K562 (cell line): ENCODE results near the gene CHD2. TPM values are rescaled to one million over a fixed set of nuclear protein-coding genes. Genes with fewer than 3 reads are reported as not detected.

Experiments used
- GATAD2B ChIP-seq: fragments of 450-650 bp; IDR thresholded peaks from 2 replicates; pipeline ENCODE4 v1.6.1; 2017; ENCODE audit warnings: mild to moderate bottlenecking, borderline replicate concordance
- KDM4B ChIP-seq, 2 experiments: fragments of 450-650 bp in 1 of 2; sonication (generic) in 1 of 2; IDR thresholded peaks; 2 replicates each; pipeline ENCODE4 v1.6.1; 2016 to 2017; ENCODE audit warnings: borderline replicate concordance in 2 of 2, antibody characterized with exemption in 1 of 2, low read depth in 1 of 2, mild to moderate bottlenecking in 1 of 2
- MCM2 ChIP-seq: fragments of 450-650 bp; IDR thresholded peaks from 2 replicates; pipeline ENCODE4 v1.6.1; 2017; ENCODE audit warnings: low read depth, mild to moderate bottlenecking
- MXD1 ChIP-seq: fragments of 250-450 bp; sonication (Bioruptor Pico); IDR thresholded peaks from 2 replicates; pipeline ENCODE4 v1.8.0; 2021; ENCODE audit warnings: borderline replicate concordance, mild to moderate bottlenecking, moderate library complexity; ENCODE audit not compliant: poor library complexity, severe bottlenecking
- NFIX ChIP-seq: fragments of 250-450 bp; sonication (Bioruptor Pico); IDR thresholded peaks from 2 replicates; pipeline ENCODE4 v1.4.0; 2020; ENCODE audit warnings: low read depth, mild to moderate bottlenecking, moderate library complexity
- PBX2 ChIP-seq, 2 experiments: IDR thresholded peaks in 1 of 2; conservative IDR thresholded peaks in 1 of 2; 2 replicates each; pipeline ENCODE4 v1.6.1; 2016; ENCODE audit warnings: low read depth in 2 of 2, mild to moderate bottlenecking in 1 of 2, missing compliant biosample characterization in 1 of 2, missing genetic modification characterization in 1 of 2, moderate library complexity in 1 of 2
- PHB2 ChIP-seq: fragments of 450-650 bp; IDR thresholded peaks from 2 replicates; pipeline ENCODE4 v1.6.1; 2017; ENCODE audit warnings: low read depth
- POLR2AphosphoS2 ChIP-seq: IDR thresholded peaks from 2 replicates; pipeline ENCODE4 v1.6.1; 2012; ENCODE audit warnings: low read length, improper control_type of control experiment
- PYGO2 ChIP-seq: fragments of 450-650 bp; IDR thresholded peaks from 2 replicates; pipeline ENCODE4 v1.6.1; 2016; ENCODE audit warnings: mild to moderate bottlenecking, missing genetic modification characterization, moderate library complexity, missing compliant biosample characterization
- SAP30 ChIP-seq: fragments of 200-600 bp; sonication (generic); IDR thresholded peaks from 2 replicates; pipeline ENCODE4 v1.6.1; 2012; ENCODE audit warnings: borderline replicate concordance, low read depth, mild to moderate bottlenecking, moderate library complexity, low read length, control low read depth, inconsistent platforms; ENCODE audit not compliant: insufficient read depth, poor library complexity, severe bottlenecking
- SMAD1 ChIP-seq: fragments of 150-350 bp; IDR thresholded peaks from 2 replicates; pipeline ENCODE4 v1.6.1; 2014; ENCODE audit warnings: low read length, low read depth; ENCODE audit not compliant: partially characterized antibody
- SUPT5H ChIP-seq: fragments of 450-650 bp; IDR thresholded peaks from 2 replicates; pipeline ENCODE4 v1.6.1; 2016
- TEAD4 ChIP-seq, 2 experiments: sonication (generic) in 1 of 2; formaldehyde crosslinking in 1 of 2; IDR thresholded peaks; 2 replicates each; pipeline versions ENCODE4 v1.6.1 to v1.8.0; 2012 to 2022; ENCODE audit warnings: borderline replicate concordance in 1 of 2, inconsistent platforms in 1 of 2, low read length in 1 of 2, mild to moderate bottlenecking in 1 of 2, missing genetic modification reagents in 1 of 2
- polyA plus RNA-seq, 8 experiments: library from polyadenylated mRNA; depleted of rRNA in 4 of 8; stranded (reverse) in 5 of 8; unstranded in 3 of 8; fragments of >200 nt; fragmentation: Nextera tagmentation in 2 of 8; fragmentation: Illumina TruSeq in 1 of 8; extraction: Ambion mirVana in 2 of 8; extraction: Trizol in 1 of 8; gene quantifications; 2 replicates each; pipeline versions ENCODE4 v1.2.1 to v1.2.3, GENCODE V29; 2011 to 2014; ENCODE audit warnings: inconsistent platforms in 1 of 8, missing spikeins in 1 of 8
- total RNA-seq, 7 experiments: library from RNA; depleted of rRNA in 6 of 7; stranded (reverse); fragments of >200 nt in 6 of 7; fragmentation: Illumina TruSeq in 2 of 7; extraction: Trizol in 2 of 7; gene quantifications; 2 replicates each; pipeline versions ENCODE4 v1.2.1 to v1.2.3, GENCODE V29; 2011 to 2021; ENCODE audit warnings: low replicate concordance in 1 of 7
- TF ChIP-seq, protein P1 (sequence below), 3 experiments: IDR thresholded peaks in 2 of 3; conservative IDR thresholded peaks in 1 of 3; 2 replicates each; pipeline ENCODE4 v1.5.1; 2011 to 2012; ENCODE audit warnings: low read length in 3 of 3, mild to moderate bottlenecking in 3 of 3, control low read depth in 2 of 3, improper control_type of control experiment in 1 of 3, inconsistent platforms in 1 of 3, low read depth in 1 of 3, mixed read lengths in 1 of 3, moderate library complexity in 1 of 3; ENCODE audit not compliant: insufficient read depth in 2 of 3
- TF ChIP-seq, protein P2 (sequence below): fragments of 250-450 bp; sonication (Bioruptor Pico); IDR thresholded peaks from 2 replicates; pipeline ENCODE4 v1.8.0; 2021; ENCODE audit warnings: mild to moderate bottlenecking, moderate library complexity
- TF ChIP-seq, protein P3 (sequence below): fragments of 450-650 bp; formaldehyde crosslinking; IDR thresholded peaks from 2 replicates; pipeline ENCODE4 v1.4.0; 2022; ENCODE audit warnings: mild to moderate bottlenecking, moderate library complexity
- TF ChIP-seq, protein P4 (sequence below): sonication (generic); formaldehyde crosslinking; IDR thresholded peaks from 2 replicates; pipeline ENCODE4 v1.8.0; 2023; ENCODE audit warnings: mild to moderate bottlenecking, missing genetic modification reagents

The CHD2 gene
- total and polyA plus RNA-seq, 9 of the 15 experiments (the other 6 are each of a cell fraction or from before 2014, with no cell fraction given), result 38.9 to 70.8 (median 56.2) TPM

DNA sequence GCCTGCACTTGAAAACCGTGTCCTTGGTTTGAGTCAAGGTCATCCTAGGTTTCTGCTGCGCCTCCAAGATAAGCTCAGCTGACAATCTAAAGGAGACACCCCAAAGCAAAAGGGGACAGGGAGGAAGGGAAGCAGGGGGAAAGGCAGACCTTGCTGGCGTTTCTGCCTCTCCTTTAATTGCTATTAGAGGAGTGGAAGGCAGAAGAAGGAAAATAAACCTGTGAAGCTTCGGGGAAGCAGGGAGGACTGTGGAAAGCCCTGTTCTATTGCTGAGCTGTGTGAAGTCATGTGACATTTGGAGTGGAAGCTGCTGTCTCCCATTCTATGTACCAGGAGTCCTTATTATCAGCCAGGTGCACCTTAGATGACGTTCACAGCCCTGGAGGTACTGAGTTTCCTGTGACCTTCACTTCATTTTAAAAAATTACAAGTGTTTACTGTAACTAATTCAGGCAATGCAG is 21.5 kb upstream of the CHD2 start (continued):
- TF ChIP-seq, protein P1, sequence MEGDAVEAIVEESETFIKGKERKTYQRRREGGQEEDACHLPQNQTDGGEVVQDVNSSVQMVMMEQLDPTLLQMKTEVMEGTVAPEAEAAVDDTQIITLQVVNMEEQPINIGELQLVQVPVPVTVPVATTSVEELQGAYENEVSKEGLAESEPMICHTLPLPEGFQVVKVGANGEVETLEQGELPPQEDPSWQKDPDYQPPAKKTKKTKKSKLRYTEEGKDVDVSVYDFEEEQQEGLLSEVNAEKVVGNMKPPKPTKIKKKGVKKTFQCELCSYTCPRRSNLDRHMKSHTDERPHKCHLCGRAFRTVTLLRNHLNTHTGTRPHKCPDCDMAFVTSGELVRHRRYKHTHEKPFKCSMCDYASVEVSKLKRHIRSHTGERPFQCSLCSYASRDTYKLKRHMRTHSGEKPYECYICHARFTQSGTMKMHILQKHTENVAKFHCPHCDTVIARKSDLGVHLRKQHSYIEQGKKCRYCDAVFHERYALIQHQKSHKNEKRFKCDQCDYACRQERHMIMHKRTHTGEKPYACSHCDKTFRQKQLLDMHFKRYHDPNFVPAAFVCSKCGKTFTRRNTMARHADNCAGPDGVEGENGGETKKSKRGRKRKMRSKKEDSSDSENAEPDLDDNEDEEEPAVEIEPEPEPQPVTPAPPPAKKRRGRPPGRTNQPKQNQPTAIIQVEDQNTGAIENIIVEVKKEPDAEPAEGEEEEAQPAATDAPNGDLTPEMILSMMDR (IDR thresholded peaks at IDR 0.05 in 2 of 3, conservative IDR thresholded peaks at IDR 0.05 in 1 of 3; ENCODE audit: insufficient read depth in 2 of 3, low read depth in 1 of 3, low read length in 3 of 3), result no peak
- TF ChIP-seq SMAD1, result no peak
- no peak for TF ChIP-seq SAP30
- TF ChIP-seq, protein P2, sequence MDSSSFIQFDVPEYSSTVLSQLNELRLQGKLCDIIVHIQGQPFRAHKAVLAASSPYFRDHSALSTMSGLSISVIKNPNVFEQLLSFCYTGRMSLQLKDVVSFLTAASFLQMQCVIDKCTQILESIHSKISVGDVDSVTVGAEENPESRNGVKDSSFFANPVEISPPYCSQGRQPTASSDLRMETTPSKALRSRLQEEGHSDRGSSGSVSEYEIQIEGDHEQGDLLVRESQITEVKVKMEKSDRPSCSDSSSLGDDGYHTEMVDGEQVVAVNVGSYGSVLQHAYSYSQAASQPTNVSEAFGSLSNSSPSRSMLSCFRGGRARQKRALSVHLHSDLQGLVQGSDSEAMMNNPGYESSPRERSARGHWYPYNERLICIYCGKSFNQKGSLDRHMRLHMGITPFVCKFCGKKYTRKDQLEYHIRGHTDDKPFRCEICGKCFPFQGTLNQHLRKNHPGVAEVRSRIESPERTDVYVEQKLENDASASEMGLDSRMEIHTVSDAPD, result no peak
- TF ChIP-seq PHB2, result peak; percentile 31; the same call in 1 of the 2 replicates
- no peak for TF ChIP-seq KDM4B (IDR thresholded peaks at IDR 0.05; ENCODE audit: borderline replicate concordance in 2 of 2, low read depth in 1 of 2)
- TF ChIP-seq, protein P3, sequence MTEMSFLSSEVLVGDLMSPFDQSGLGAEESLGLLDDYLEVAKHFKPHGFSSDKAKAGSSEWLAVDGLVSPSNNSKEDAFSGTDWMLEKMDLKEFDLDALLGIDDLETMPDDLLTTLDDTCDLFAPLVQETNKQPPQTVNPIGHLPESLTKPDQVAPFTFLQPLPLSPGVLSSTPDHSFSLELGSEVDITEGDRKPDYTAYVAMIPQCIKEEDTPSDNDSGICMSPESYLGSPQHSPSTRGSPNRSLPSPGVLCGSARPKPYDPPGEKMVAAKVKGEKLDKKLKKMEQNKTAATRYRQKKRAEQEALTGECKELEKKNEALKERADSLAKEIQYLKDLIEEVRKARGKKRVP (CRISPR knock-in tag), result no peak
- TF ChIP-seq MCM2, result no peak
- no peak for TF ChIP-seq NFIX
- TF ChIP-seq MXD1 (CRISPR knock-in tag), result no peak
- TF ChIP-seq PBX2 (CRISPR knock-in tag; IDR thresholded peaks at IDR 0.05; ENCODE audit: low read depth), result no peak
- TF ChIP-seq PBX2 (tag; conservative IDR thresholded peaks at IDR 0.05; ENCODE audit: low read depth), result no peak
- TF ChIP-seq TEAD4 (IDR thresholded peaks at IDR 0.05; ENCODE audit: low read length), result peak; percentile 71; the same call in 1 of the 2 replicates
- TF ChIP-seq TEAD4 (CRISPR knock-in tag; IDR thresholded peaks at IDR 0.05; ENCODE audit: borderline replicate concordance), result no peak
- TF ChIP-seq PYGO2 (tag), result no peak
- TF ChIP-seq, protein P4, sequence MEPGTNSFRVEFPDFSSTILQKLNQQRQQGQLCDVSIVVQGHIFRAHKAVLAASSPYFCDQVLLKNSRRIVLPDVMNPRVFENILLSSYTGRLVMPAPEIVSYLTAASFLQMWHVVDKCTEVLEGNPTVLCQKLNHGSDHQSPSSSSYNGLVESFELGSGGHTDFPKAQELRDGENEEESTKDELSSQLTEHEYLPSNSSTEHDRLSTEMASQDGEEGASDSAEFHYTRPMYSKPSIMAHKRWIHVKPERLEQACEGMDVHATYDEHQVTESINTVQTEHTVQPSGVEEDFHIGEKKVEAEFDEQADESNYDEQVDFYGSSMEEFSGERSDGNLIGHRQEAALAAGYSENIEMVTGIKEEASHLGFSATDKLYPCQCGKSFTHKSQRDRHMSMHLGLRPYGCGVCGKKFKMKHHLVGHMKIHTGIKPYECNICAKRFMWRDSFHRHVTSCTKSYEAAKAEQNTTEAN (CRISPR knock-in tag), result no peak
- no peak for TF ChIP-seq SUPT5H
- TF ChIP-seq GATAD2B, result no peak
- no peak for TF ChIP-seq POLR2AphosphoS2
